HepG2 (cell line): Measurements from ENCODE around the gene AQP9. TPM values are rescaled to one million over a fixed set of nuclear protein-coding genes. Genes with fewer than 3 reads are reported as not detected.

ENCODE experiments used
- ARID3A ChIP-seq: IDR thresholded peaks from 2 replicates; pipeline ENCODE4 v1.6.1; 2012; ENCODE audit warnings: low read depth, low read length, improper control_type of control experiment
- ASH2L ChIP-seq: fragments of 300-600, 200-600 bp; sonication (generic); IDR thresholded peaks from 2 replicates; pipeline ENCODE4 v1.7.0; 2017; ENCODE audit warnings: low read depth, mild to moderate bottlenecking, moderate library complexity, mixed read lengths, low read length; ENCODE audit not compliant: insufficient read length
- CEBPB ChIP-seq: IDR thresholded peaks from 2 replicates; pipeline ENCODE4 v1.6.1; 2011; ENCODE audit warnings: low read depth, low read length, improper control_type of control experiment, borderline replicate concordance
- CREB1 ChIP-seq, 2 experiments: fragments of 450-650 bp in 1 of 2; IDR thresholded peaks; 2 replicates each; pipeline ENCODE4 v1.6.1; 2016 to 2017; ENCODE audit warnings: control low read depth in 1 of 2, mild to moderate bottlenecking in 1 of 2, missing compliant biosample characterization in 1 of 2, missing genetic modification characterization in 1 of 2
- CREM ChIP-seq, 2 experiments: sonication (generic) in 1 of 2; formaldehyde crosslinking in 1 of 2; IDR thresholded peaks; 2 replicates each; pipeline versions ENCODE4 v1.4.0 to v1.6.1; 2016 to 2020; ENCODE audit warnings: antibody characterized with exemption in 1 of 2, mild to moderate bottlenecking in 1 of 2, missing genetic modification reagents in 1 of 2
- EHMT2 ChIP-seq: fragments of 200-600 bp; sonication (generic); IDR thresholded peaks from 2 replicates; pipeline ENCODE4 v1.7.0; 2017; ENCODE audit warnings: antibody characterized with exemption, low read depth, low read length, borderline replicate concordance
- FOXP4 ChIP-seq: sonication (generic); formaldehyde crosslinking; IDR thresholded peaks from 2 replicates; pipeline ENCODE4 v1.4.0; 2020; ENCODE audit warnings: missing genetic modification reagents
- FUBP1 ChIP-seq: sonication (generic); formaldehyde crosslinking; IDR thresholded peaks from 2 replicates; pipeline ENCODE4 v1.5.1; 2020; ENCODE audit warnings: missing genetic modification reagents, mild to moderate bottlenecking, borderline replicate concordance
- HOMEZ ChIP-seq: IDR thresholded peaks from 2 replicates; pipeline ENCODE4 v1.6.1; 2016; ENCODE audit warnings: low read depth
- KDM6A ChIP-seq: IDR thresholded peaks from 2 replicates; pipeline ENCODE4 v1.6.1; 2016; ENCODE audit warnings: low read depth
- KLF11 ChIP-seq: IDR thresholded peaks from 2 replicates; pipeline ENCODE4 v1.6.1; 2016; ENCODE audit warnings: missing compliant biosample characterization
- MIXL1 ChIP-seq: IDR thresholded peaks from 2 replicates; pipeline ENCODE4 v1.6.1; 2016
- NR1H2 ChIP-seq: sonication (generic); formaldehyde crosslinking; IDR thresholded peaks from 2 replicates; pipeline ENCODE4 v1.8.1; 2022; ENCODE audit warnings: low read depth, missing genetic modification reagents, borderline replicate concordance
- NR2F6 ChIP-seq, 2 experiments: IDR thresholded peaks; 2 replicates each; pipeline ENCODE4 v1.6.1; 2016; ENCODE audit warnings: antibody characterized with exemption in 1 of 2, mild to moderate bottlenecking in 1 of 2
- PITX1 ChIP-seq: sonication (generic); formaldehyde crosslinking; IDR thresholded peaks from 2 replicates; pipeline ENCODE4 v1.5.1; 2020; ENCODE audit warnings: mild to moderate bottlenecking, missing genetic modification reagents
- SMAD9 ChIP-seq: sonication (generic); formaldehyde crosslinking; IDR thresholded peaks from 2 replicates; pipeline ENCODE4 v1.5.1; 2020; ENCODE audit warnings: mild to moderate bottlenecking, missing genetic modification reagents
- SOX6 ChIP-seq, 2 experiments: fragments of 450-650 bp in 1 of 2; sonication (generic) in 1 of 2; formaldehyde crosslinking in 1 of 2; IDR thresholded peaks; 2 replicates each; pipeline versions ENCODE4 v1.4.0 to v1.6.1; 2017 to 2020; ENCODE audit warnings: antibody characterized with exemption in 1 of 2, mild to moderate bottlenecking in 1 of 2, missing genetic modification reagents in 1 of 2
- TCF7 ChIP-seq: sonication (generic); IDR thresholded peaks from 2 replicates; pipeline ENCODE4 v1.6.1; 2016; ENCODE audit warnings: antibody characterized with exemption, low read depth
- TCF7L2 ChIP-seq: IDR thresholded peaks from 2 replicates; pipeline ENCODE4 v1.6.1; 2011; ENCODE audit warnings: mild to moderate bottlenecking, low read depth, low read length, moderate library complexity
- THAP11 ChIP-seq: IDR thresholded peaks from 2 replicates; pipeline ENCODE4 v1.6.1; 2016; ENCODE audit warnings: missing biosample characterization, missing genetic modification reagents
- ZKSCAN8 ChIP-seq: IDR thresholded peaks from 2 replicates; pipeline ENCODE4 v1.6.1; 2016; ENCODE audit warnings: borderline replicate concordance, missing genetic modification reagents, missing compliant biosample characterization
- ZNF432 ChIP-seq: sonication (generic); formaldehyde crosslinking; IDR thresholded peaks from 2 replicates; pipeline ENCODE4 v1.5.0; 2020; ENCODE audit warnings: missing genetic modification reagents, mild to moderate bottlenecking, borderline replicate concordance
- ZNF530 ChIP-seq: sonication (generic); formaldehyde crosslinking; IDR thresholded peaks from 2 replicates; pipeline ENCODE4 v1.5.0; 2020; ENCODE audit warnings: low read depth, mild to moderate bottlenecking, missing genetic modification reagents
- polyA plus RNA-seq, 8 experiments: library from polyadenylated mRNA; depleted of rRNA in 3 of 8; stranded (reverse) in 7 of 8; unstranded in 1 of 8; fragments of >200 nt; fragmentation: Illumina TruSeq in 4 of 8; extraction: Trizol in 4 of 8; gene quantifications; 2 replicates each; pipeline versions ENCODE4 v1.2.1 to v1.2.3, GENCODE V29; 2011 to 2016; ENCODE audit warnings: low read depth in 4 of 8, missing spikeins in 1 of 8, mixed read lengths in 1 of 8; ENCODE audit not compliant: insufficient read depth in 1 of 8
- total RNA-seq, 5 experiments: library from RNA; depleted of rRNA; stranded (reverse); fragments of >200 nt; fragmentation: Illumina TruSeq; extraction: Trizol; gene quantifications; 2 replicates each; pipeline ENCODE4 v1.2.3, GENCODE V29; 2016; ENCODE audit warnings: low read depth in 1 of 5

Gene AQP9
- total and polyA plus RNA-seq, 2 of the 13 experiments (the other 11 are each of a cell fraction or from before 2014, with no cell fraction given) = not detected

- TF ChIP-seq THAP11 (CRISPR knock-in tag) (peak; percentile 41; the same call in 1 of the 2 replicates), ZNF432 (CRISPR knock-in tag) (no peak), CREM (IDR thresholded peaks at IDR 0.05) (peak; percentile 75), CREM (CRISPR knock-in tag; IDR thresholded peaks at IDR 0.05) (no peak), FUBP1 (CRISPR knock-in tag) (no peak), ASH2L (peak; percentile 78), NR2F6 (IDR thresholded peaks at IDR 0.05) (peak; percentile 72), NR2F6 (CRISPR knock-in tag; IDR thresholded peaks at IDR 0.05) (peak; percentile 60; the same call in 1 of the 2 replicates), SOX6 (IDR thresholded peaks at IDR 0.05) (no peak), SOX6 (CRISPR knock-in tag; IDR thresholded peaks at IDR 0.05) (peak; percentile 84), KLF11 (no peak), CREB1 (IDR thresholded peaks at IDR 0.05) (no peak), CREB1 (CRISPR knock-in tag; IDR thresholded peaks at IDR 0.05) (peak; percentile 64), SMAD9 (no peak), TCF7 (peak; percentile 89), ZKSCAN8 (CRISPR knock-in tag) (0 out of 2 replicates have a peak, but pooled peaks have one; percentile 25), NR1H2 (CRISPR knock-in tag) (no peak), PITX1 (CRISPR knock-in tag) (peak; percentile 57), MIXL1 (CRISPR knock-in tag) (peak; percentile 79), KDM6A (peak; percentile 64), EHMT2 (peak; percentile 56; the same call in 1 of the 2 replicates), TCF7L2 (peak; percentile 68), ZNF530 (no peak), ARID3A (peak; percentile 94), HOMEZ (CRISPR knock-in tag) (peak; percentile 94), FOXP4 (CRISPR knock-in tag) (peak; percentile 91), CEBPB (peak; percentile 41; the same call in 1 of the 2 replicates)
Observed at GRCh38 chr15:58117619-58118018, 20.6 kb upstream of the AQP9 start (continued).
